HG03025 (cell line): ENCODE measurements around the gene LAMTOR4.

Source experiments
- ATAC-seq: cut with Tn5 transposase; IDR thresholded peaks from one replicate; pipeline ENCODE4 v1.9.1; 2021; ENCODE audit warnings: mild to moderate bottlenecking, moderate library complexity; ENCODE audit not compliant: unreplicated experiment, low FRiP score

The LAMTOR4 gene

DNA sequence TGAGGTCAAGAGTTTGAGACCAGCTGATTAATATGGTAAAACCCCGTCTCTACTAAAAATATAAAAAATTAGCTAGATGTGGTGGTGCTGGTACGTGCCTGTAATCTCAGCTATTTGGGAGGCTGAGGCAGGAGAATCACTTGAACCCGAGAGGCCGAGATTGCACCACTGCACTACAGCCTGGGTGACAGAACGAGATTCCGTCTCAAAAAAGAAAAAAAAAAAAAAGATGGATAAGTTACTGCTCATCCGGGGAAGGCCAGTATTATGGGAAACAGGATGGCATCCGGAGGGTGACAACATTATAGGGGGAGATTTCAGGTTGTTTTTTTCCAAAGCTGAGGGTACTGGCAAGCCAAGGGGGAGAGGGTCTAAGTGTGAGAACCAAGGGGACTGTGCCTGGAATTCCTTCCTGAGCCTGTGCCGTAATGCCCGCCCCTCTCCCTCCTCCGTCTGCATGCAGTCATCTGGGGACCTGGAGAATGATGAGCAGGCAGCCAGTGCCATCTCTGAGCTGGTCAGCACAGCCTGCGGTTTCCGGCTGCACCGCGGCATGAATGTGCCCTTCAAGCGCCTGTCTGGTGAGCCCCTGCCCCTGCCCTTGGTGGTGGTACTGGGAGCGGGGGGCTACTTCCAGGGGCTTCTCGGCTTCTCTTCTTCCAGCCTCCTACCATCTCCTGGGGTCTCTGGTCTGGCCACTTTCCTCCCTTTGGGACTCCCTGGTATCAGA is 4.4 kb downstream of the LAMTOR4 start:
- no peak for ATAC-seq

DNA sequence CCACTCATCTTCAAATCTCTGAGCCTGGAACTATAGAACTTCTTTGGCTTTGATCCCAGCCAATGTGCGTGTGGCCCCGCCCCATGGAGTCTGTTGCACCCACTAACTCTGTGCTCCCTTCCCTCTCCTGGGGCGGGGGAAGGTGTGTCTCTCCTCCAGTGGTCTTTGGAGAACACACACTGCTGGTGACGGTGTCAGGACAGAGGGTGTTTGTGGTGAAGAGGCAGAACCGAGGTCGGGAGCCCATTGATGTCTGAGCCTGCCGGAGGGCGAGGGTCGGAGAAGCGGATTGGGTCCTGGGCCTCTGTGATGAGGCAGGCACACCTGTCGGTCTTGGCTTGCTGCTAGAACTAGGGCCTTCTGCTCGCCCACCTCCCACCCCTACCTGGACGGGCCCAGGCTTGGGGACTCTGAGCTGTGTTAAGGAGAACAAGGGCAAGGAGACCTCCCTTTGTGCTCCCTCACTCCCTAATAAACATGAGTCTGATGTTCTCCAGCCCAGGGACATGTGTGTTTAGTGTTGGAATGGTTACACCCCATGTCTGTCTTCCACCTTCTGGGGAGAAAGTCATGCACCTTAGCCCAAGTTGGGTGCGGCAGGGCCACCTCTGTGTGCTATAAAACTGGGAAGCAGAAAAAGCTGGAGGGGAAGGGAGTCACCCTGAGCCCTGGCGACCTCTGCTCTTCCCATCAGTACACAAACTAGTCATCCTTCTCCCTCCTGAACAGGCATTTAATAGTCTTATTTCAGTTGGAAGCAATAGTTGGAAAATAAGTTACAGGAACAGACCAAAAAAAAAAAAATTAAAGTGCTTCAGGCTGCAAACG is 5.2 kb downstream of the LAMTOR4 start:
- ATAC-seq: no peak

DNA sequence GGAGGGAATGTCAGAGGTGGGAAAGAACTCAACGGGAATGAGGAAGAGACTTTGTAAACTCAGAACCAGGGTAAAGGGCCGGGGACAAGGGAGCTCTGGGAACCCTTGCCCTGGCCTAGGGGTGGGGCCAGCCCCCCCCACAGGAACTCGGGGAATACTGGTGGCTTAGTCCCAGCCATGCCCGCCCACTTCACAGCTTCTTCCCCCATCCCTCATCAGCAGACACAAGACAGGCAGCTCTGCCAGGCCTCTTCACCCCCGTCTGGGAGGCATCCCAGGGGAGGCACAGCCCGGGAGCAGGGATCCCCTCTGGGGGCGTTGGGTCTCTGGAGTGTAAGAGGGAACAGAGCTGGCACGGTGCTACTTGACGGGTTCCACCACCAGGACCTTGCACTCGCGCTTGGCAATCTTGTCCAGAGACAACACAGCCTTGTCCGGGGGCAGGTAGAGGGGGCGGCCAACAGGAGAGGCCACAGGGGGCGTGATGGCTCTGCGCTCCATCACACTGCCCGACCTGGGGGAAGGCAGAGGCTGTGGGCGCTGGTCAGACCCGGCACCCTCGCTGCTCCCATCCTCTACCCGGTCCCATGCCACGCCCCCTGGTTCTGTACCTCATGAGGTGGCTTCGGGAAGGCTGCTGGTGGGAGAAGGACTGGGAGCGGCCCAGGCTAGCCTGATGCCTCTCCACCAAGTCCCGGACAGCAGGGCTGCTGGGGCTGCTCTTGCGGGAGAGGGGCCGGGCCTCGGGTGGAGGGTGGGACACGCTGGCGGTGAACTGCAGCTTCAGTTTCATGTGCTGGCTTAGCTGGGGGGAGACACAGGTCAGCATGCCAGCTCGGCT is 6.2 kb downstream of the LAMTOR4 start:
- ATAC-seq: no peak

DNA sequence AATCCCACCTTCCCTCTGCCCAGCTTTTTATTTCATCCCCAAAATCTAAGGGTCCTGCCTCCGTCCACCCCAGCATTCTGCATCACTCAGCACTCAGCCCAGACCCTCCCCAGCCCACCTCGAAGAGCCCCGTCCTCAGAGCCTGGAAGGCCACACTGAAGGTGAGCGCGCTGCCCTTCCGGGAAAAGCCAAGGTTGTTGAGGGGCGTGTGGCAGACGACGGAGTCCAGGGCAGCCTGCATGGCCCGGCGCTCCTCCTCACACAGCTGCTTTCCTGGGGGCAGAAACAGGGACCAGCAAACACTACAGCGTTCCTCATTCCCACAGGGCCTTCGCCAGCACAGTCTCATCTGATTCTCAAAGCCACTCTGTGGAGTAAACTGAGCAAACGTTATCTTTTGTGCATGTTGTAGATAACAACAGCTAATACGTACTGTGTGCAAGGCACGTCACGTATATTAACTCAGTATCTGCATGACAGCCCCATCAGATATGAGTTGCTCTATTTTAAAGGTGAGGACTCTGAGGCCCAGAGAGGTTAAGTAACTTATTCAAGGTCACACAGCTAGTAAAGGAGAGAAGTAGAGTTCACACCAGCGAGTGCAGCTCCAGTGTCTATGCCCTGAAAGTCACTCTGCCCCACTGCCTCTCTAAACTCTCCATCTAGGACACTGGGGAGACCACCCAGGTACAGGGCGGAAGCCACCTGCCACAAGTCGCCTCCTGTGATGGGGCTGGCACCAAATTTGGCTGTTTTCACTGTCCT is 7.0 kb downstream of the LAMTOR4 start:
- ATAC-seq: no peak

DNA sequence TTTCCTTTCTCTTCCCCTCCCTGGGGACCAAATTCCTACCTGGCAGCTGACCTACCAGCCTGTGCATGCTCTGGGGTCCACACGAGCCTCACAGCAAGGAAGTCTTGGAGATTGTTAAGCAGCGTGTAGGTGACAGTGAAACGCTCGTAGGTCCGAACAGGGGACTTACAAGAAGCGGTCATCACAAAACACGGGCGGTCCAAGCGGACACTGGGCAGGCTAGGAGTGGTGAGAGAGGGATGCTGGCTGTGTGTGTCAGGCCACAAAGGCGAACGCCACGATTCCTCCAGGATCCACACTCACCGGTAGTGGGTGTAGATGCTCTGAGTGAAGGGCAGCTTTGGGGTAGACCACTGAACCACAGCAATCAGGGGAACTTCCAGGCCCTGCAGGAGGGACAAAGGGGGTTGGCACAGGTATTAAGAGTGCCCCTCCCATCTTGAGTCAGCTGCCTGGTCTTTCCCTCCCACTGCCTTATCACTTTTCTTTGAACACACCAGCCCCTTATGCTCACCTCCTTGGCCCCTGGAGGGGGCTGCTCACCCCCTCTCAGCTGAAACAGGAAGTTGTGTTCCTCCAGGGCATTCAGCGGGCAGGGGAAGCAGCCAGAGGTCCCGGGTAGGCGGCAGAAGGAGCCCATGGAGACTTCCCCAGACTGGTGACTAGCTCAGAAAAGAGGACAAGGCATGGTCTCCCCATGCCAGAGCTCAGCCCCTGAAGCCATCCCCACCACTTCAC is 7.8 kb downstream of the LAMTOR4 start:
- no peak for ATAC-seq

DNA sequence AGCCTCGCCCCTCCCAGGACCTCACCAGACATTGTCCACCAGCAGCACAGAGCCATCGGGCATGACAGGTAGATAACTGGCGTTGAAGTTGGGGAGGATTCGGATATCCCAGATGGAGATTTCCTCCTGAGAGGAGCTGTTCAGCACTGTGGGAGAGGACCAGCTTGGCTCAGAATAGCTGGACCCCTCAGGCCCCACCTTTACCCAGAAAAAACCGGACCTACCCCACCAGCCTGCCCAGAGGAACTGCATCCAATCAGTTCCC is 8.3 kb downstream of the LAMTOR4 start:
- ATAC-seq: no peak

DNA sequence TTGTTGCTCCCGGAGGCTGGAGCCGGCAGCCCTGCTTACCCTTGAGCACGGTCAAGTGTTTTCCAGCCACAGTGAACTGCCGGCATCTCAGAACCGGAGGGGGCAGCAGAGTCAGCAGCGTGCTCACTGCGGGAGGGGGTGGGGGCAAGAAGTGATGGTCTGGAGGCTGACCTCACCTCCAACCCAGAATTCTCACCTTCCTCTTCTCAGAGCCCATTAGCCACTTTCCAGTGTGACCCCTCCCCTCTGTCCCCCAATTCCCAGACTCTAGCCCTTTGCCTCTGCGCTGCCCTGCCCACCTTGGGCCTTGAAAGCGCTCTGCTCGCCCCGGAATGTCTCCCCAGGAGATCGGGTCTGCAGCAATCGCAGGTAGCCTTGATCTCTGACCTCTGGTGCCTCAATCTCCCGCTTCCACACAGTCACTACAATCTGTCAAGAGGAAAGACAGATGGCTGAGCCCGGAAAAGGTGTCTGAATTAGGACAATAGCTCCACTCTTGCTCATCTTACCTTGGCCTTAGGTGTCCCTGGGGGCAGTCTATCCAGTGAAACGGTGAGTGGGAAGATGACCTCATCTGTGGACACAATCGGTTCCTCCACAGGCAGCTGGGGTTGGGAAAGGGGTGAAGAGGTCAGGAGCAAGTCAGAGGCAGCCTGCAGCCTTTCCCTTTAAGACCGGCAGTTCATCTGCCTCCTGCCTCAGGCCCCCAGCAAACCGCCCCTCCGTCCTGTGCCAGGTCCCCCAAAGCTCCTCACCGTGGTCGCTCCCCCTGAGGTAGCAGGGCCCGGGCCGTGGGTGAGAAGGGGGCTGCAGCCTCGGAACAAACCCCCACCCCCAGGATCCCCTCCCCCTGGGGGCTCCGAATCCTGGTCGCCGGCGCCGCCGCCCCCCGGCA is 8.9 kb downstream of the LAMTOR4 start:
- ATAC-seq: no peak

DNA sequence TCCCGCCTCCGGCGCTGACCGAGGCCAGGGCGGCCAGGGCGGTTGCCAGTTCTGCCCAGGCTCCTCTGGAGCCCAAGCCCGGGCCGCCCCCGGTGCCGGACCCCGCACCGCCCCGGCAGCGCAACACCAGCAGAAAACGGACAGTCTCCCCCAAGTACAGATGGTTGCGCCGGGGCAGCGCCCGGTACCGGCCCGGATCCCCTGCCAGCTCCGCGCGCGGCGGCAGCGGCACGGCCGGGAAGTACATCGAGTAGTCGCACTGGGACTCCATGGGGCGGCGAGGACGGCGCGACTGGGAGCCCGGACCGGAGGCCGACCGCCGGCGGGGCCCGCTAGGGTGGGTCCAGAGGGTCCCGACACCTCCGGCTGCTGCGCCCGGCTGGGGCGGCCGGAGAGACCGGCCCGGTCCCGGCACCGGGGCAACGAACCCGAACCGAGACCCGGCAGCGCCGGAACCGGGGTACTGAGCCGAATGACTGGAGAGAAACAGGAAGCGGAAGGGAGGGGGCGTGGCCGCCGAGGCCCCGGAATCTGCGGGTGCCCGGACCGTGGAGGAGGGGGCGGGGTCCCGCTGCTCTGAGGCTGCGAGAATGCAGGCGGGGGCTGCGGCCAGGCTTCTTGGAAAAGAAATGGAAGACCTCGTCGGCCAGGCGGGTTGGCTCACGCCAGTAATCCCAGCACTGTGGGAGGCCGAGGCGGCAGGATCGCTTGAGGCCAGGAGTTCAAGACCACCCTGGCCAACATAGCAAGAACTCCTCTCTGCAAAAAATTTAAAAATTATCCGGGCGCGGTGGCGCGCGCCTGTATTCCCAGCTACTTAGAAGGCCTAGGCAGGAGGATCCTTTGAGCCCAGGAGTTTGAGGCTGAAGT is 9.7 kb downstream of the LAMTOR4 start, which contains the start of gene TRAPPC14:
Gene TRAPPC14 (minus strand): TSS at position 495 of the 870 bp plus-strand sequence. CDS start 224 bp downstream, at position 271.
- ATAC-seq: peak; percentile 74

DNA sequence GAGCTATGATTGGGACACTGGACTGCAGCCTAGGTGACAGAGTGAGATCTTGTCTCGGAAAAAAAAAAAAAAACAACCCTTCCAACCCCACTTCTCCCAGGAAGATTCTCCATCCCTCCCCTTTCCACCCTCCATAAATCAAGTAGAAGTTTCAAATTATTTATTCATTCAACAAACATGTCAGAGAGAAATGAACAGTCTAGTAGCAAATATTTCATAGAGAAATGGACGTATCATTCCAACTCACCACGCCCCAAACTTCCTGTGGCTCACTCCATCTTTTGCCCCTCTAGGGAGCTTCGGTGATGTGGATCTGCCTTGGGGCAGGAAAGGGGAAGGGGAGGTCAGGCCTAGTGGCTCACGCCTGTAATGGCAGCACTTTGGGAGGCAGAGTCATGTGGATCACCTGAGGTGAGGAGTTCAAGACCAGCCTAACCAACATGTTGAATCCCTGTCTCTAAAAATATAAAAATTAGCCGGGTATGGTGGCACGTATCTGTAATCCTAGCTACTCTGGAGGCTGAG is 10.4 kb downstream of the LAMTOR4 start:
- no peak for ATAC-seq

DNA sequence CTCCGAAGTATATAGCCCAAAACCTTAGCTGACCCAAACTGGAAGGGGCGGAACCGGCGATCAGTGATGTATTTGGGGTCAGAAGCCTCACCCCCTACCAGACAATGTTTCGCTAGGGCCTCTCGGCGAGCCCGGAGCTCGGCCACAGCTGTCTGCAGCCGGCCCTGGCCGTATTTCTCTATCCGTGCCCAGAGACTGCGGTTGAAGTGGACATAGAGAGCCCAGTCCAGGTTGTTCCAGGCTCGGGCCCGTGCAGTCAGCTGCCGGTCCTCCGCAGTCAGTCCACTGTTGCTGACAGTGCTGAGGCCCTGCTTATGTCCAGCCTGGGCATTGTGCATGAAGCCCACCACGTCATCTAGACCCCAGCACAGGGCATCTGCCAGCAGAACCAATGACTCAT is 11.3 kb downstream of the LAMTOR4 start:
- ATAC-seq: no peak

DNA sequence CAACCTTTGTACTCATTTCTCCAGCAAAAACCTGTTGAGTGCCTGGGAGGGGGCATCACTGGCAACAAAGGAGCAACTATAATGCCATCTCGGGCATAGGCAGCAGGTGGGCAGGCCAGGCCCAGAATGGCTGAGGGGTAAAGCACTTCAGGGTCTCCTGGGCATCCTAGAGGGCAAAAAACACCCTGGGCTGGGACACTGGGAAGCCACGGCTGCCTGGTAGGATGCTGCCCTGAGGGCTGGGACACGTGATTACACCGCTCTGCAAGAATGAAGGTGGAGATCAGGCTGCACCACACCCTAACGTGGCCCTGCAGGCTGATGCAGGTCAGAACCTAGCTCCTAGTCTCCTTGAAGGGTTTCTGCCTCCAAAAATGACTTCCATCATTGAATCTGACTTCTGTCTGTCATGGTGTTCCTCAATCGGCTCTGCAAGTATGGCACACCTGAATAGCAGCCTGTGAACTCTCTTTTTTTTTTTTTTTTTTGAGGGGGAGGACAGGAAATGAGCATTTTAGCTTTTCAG is 14.4 kb downstream of the LAMTOR4 start:
- ATAC-seq: no peak

DNA sequence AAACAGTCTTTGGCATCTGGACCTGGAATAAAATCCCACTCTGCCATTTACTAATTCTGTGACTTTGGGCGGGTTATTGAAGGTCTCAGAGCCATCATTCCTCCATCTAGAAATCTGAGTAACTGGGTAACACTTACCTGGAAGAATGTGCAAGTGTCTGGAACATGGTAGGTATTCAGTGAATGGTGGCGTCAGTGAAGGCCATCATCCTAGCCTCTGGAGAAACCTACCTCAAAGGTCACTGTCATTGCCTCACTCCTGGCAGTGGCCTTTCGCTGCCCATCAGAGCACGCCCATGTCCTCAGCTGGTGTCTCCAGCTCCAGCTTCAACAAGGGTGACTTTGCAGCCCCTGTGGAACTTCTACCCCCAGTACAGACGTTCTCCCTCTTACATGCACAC is 15.2 kb downstream of the LAMTOR4 start:
- no peak for ATAC-seq

DNA sequence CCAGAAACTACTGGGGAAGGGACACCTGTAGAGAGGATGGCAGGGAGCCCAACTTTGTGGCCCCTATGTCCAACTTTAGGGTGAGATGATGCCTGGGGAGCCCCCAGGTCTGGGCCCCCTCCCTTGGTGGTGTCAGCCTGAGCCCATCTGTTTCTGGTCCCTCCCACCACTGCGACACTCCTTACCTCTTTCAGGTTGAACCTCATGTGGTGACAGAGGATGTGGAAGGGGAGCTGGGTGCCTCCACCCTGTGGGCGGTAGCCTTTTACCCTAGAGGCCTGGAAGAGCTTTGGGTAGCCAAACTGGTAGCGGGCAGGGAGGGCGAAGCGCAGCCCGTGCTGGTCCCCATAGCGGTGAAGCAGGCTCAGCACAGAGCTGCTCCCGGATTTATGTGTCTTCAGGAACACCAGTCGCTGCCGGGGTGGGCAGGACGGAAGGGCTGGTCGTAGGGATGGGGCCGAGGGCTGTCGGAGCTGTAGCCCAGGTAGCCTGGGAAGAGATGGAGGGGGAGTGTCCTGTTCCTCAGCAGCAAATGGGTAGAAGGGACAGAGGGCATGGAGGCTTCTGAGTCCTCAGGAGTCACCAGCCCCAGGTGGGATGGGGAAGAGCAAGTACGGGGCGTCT is 17.7 kb downstream of the LAMTOR4 start:
- no peak for ATAC-seq

DNA sequence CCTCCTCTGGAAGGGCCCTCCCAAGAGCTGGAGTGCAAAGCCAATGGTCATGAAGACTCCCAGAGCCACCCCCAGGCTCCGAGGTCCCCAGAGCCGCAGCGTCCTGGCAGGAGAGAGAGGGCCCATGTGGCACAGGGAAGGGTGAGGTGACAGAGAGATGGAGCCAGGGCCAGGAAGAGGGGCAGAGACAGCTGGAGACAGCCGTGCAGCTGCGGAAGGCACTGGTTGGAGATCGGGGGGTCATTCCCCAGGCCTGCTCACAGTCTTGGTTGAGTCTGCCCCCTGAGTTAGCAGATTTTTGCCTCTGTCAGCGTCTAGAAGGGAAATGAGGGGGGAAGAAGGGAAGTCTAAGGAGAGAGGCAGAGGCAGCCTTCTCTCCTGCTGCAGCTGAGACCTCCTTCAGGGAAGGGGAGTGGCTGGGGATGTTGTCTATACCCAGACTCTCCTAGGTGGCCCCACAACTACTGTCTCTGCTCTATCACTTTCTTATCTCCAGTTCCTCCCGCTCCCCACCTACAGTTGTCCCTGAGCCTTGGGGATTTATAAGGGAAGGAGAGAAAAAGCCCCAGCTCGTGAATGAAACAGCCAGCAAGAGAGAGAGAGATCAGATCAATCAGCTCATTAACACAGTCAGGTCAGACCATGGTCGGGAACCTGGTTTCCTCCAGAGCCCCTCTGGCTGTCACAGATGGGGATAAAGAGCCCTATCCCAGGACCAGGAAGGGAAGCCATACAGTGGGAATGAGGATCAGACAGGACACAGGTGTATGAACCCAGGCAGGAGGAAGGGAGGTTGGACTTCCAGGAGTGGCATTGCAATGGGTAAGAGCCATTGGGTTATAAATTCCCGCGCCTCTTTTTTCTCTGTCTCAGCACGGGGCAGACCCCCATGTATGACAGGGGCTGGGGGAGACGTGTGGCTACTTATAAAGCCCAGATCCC is 18.5 kb downstream of the LAMTOR4 start:
- no peak for ATAC-seq

DNA sequence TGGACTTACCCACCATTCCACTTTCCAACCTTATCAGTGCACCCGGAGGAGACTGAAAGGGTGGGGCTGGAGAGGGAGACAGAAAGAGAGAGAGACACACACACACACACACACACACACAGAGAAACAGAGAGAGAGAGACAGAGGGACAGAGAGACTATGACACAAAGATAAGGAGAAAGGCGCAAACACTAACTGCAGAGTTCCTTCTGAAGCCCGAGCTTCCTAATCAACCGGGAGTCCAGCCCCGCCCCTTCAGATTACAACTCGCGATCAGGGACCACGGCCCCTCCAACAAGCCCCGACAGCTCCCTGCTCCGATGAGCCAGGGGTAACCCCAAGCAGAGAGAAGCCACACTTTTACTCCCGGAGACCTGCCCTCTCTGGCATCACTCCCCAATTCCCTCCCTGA is 19.2 kb downstream of the LAMTOR4 start:
- ATAC-seq: no peak
